Inflammatory macrophage treated with lipopolysaccharide for 1 hour (primary cell): ENCODE results near the gene GZMB.
"Not testable (repeated sequence)": the region's sequence is repeated elsewhere in the genome, so short reads cannot be mapped to it uniquely, and the experiment has no call there.

Experiments
- DNase-seq, 2 donors: peaks; one replicate each; pipeline ENCODE4 v3.0.0-alpha.2; 2020 to 2022

GZMB gene

GRCh38 chr14:24630872-24631477 lies 3.0 kb downstream of the GZMB start:
- DNase-seq = no peak

GRCh38 chr14:24630087-24630871 lies 3.7 kb downstream of the GZMB start:
- DNase-seq = no peak

- DNase-seq = no peak
These were observed 4.5 kb downstream of the GZMB start for GRCh38 chr14:24629521-24629920.

DNA sequence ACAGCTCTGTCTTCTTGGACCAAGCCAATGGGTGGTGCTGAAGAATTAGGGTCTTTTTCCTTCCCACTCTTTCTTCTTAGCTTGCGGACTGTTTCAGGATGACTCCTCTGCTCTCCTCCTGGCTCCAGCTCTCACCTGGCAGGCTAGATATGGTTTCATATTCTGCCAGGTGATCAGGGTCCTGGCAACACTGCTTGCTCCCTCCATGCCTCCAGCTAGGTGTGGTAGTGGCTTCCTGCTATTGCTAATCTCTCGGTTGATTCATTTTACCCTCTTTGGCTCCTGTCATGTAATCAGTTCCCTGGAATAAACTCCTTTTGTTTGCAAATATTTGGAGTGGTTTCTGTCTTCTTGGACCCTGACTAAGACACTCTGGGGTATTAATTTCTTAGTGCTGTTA lies 20.2 kb downstream of the GZMB start:
- no peak for DNase-seq

GRCh38 chr14:24613241-24613640 lies 20.7 kb downstream of the GZMB start:
- peak; percentile 55 to 82 for DNase-seq

DNA sequence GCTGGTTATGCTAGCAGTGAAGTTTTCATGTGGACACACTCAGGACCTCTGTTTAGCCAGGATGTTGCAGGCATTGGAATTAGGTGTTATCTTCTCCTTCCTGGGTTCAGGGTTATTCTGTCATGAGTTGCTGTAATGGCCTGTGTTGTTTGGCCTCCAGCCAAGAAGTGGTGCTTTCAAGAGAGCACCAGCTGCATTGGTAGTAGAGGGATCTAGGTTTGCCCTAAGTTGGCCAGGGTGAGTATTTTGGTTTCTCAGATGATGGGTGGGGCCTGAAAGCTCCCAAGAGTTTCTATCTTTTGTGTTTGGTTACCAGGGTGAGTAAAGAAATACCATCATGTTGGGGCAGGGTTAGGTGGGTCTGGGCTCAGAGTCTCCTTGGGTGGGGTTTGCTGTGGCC lies 21.8 kb downstream of the GZMB start:
- DNase-seq = no peak

- DNase-seq = no peak
These were observed 24.2 kb downstream of the GZMB start, which contains the start of gene GZMH for GRCh38 chr14:24609655-24610344. TSS of gene GZMH (minus strand) at chr14:24609685. CDS start at chr14:24609613, 72 bp downstream.

GRCh38 chr14:24607635-24608514 lies 26.1 kb downstream of the GZMB start:
- DNase-seq = no peak

DNA sequence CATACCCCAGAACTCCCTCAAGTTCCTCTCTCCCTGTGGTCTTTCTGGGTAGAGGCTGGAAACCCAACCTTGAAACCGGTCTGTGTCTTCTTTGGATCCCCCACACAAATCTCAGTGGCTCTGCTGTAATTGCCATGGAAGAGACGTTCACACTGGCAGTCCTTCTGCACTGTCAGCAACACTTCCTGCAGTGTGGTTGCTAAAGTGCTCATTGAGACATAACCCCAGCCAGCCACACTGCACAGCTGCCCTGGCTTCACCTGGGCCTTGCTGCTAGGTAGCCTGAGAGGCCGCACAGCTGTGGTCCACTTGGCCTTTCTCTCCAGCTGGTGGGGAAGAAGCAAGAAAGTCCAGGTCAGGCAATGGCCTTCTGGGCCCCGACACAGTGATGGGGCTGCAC lies 26.9 kb downstream of the GZMB start:
- no peak for DNase-seq

DNA sequence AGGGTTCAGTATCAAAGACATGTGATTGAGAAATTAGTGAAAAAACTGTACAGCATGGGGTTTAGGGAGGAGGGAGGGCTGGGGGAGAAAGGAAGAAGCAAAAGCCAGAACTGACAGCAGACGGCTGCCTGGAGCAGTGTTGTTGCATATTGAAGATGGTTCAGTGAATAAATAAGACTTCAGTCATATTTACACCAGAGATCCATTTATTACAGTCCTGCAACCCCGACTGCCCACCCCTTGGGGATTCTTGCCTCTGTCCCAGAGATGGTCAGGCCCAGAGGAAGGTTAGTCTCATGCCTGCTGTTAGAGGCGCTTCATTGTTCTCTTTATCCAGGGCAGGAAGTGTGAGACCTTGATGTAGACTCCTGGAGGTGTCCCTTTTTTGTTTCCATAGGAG lies 27.7 kb downstream of the GZMB start:
- DNase-seq = no peak

- DNase-seq = peak in 1 of 2 donors; percentile 72
These were observed 28.4 kb downstream of the GZMB start for GRCh38 chr14:24605435-24606190.

DNA sequence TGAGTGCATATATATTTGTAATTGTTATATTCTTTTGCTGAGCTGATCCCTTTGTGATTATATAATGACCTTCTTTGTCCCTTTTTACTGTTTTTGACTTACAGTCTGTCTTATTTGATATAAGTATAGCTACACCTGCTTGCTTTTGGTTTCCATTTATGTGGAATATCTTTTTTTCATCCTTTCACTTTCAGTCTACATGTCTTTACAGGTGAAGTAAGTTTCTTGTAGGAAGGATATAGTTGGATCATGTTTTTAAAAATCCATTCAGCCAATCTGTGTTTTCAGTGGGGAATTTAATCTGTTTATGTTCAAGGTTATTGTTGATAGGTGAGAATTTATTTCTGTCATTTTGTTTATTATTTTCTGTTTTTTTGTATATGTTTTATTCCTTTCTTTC lies 36.6 kb downstream of the GZMB start:
- no peak for DNase-seq

GRCh38 chr14:24595073-24595808 lies 38.7 kb downstream of the GZMB start:
- peak in 1 of 2 donors; percentile 11 for DNase-seq

- DNase-seq = not testable (repeated sequence)
These were observed 43.0 kb downstream of the GZMB start for GRCh38 chr14:24591004-24591403.

GRCh38 chr14:24584402-24584801 lies 49.6 kb downstream of the GZMB start:
- not testable (repeated sequence) for DNase-seq
